GM23338 (cell line): ENCODE measurements around the gene RIMS4. TPM values are rescaled to one million over a fixed set of nuclear protein-coding genes. Genes with fewer than 3 reads are reported as not detected.

ENCODE experiments used
- ATAC-seq: fragments of 200-7000 bp; cut with Tn5 transposase; 3 replicates; pipeline ENCODE4 v1.9.1; 2020
- DNase-seq: peaks from one replicate; pipeline ENCODE4 v3.0.0-alpha.2; 2015; ENCODE audit warnings: low spot score
- H2AFZ ChIP-seq: fragments of 200-600 bp; sonication (generic); 2 replicates; pipeline ENCODE4 v1.8.0; 2016; ENCODE audit warnings: antibody characterized with exemption, mild to moderate bottlenecking, moderate library complexity
- H3F3A ChIP-seq: fragments of 200-600 bp; sonication (generic); replicated peaks from 2 replicates; pipeline ENCODE4 v1.8.0; 2017; ENCODE audit warnings: antibody characterized with exemption, mixed run types, low read depth
- H3K27ac ChIP-seq: fragments of 200-600 bp; sonication (generic); 2 replicates; pipeline ENCODE4 v1.6.1; 2016; ENCODE audit warnings: low read depth
- H3K27me3 ChIP-seq: fragments of 200-600 bp; sonication (generic); 2 replicates; pipeline ENCODE4 v1.8.0; 2016; ENCODE audit warnings: mild to moderate bottlenecking, mixed run types, moderate library complexity; ENCODE audit not compliant: insufficient read depth
- H3K36me3 ChIP-seq: fragments of 200-600 bp; sonication (generic); 2 replicates; pipeline ENCODE4 v1.8.0; 2016; ENCODE audit warnings: mild to moderate bottlenecking; ENCODE audit not compliant: insufficient read depth
- H3K4me1 ChIP-seq: fragments of 200-600 bp; sonication (generic); 2 replicates; pipeline ENCODE4 v1.8.0; 2016; ENCODE audit warnings: mild to moderate bottlenecking, moderate library complexity; ENCODE audit not compliant: insufficient read depth
- H3K4me2 ChIP-seq: fragments of 200-600 bp; sonication (generic); 2 replicates; pipeline ENCODE4 v1.7.1; 2017; ENCODE audit warnings: mixed run types
- H3K4me3 ChIP-seq: fragments of 200-600 bp; sonication (generic); 2 replicates; pipeline ENCODE4 v1.6.1; 2016; ENCODE audit warnings: mixed run types
- H3K79me2 ChIP-seq: fragments of 200-600 bp; sonication (generic); replicated peaks from 2 replicates; pipeline ENCODE4 v1.8.0; 2017; ENCODE audit warnings: mild to moderate bottlenecking; ENCODE audit not compliant: insufficient read depth
- H3K9me2 ChIP-seq: fragments of 200-600 bp; sonication (generic); 2 replicates; pipeline ENCODE4 v1.8.0; 2017; ENCODE audit not compliant: insufficient read depth
- H4K20me1 ChIP-seq: fragments of 200-600 bp; sonication (generic); replicated peaks from 2 replicates; pipeline ENCODE4 v1.8.0; 2017; ENCODE audit warnings: mild to moderate bottlenecking; ENCODE audit not compliant: insufficient read depth
- H3K27ac Mint-ChIP-seq: 2 replicates; pipeline ENCODE4 v1.8.0; 2020; ENCODE audit warnings: inconsistent platforms, mild to moderate bottlenecking, moderate library complexity, mixed read lengths
- H3K27me3 Mint-ChIP-seq: 3 replicates; pipeline ENCODE4 v1.8.0; 2022; ENCODE audit warnings: low read depth, mild to moderate bottlenecking, moderate library complexity, mixed read lengths, inconsistent platforms; ENCODE audit not compliant: insufficient read depth, poor library complexity
- H3K36me3 Mint-ChIP-seq: 3 replicates; pipeline ENCODE4 v1.8.0; 2021; ENCODE audit warnings: low read depth, mild to moderate bottlenecking, inconsistent platforms, moderate library complexity, mixed read lengths
- H3K4me1 Mint-ChIP-seq: 3 replicates; pipeline ENCODE4 v1.8.0; 2020; ENCODE audit warnings: mild to moderate bottlenecking, inconsistent platforms, mixed read lengths
- H3K4me3 Mint-ChIP-seq: 3 replicates; pipeline ENCODE4 v1.8.0; 2021; ENCODE audit warnings: moderate library complexity, mild to moderate bottlenecking, inconsistent platforms, mixed read lengths
- H3K9me3 Mint-ChIP-seq: 3 replicates; pipeline ENCODE4 v1.8.0; 2020; ENCODE audit warnings: moderate library complexity, mild to moderate bottlenecking, inconsistent platforms, mixed read lengths
- EZH2phosphoT487 ChIP-seq: fragments of 200-600 bp; sonication (generic); IDR thresholded peaks from one replicate; pipeline ENCODE4 v1.8.1; 2018; ENCODE audit warnings: antibody characterized with exemption; ENCODE audit not compliant: unreplicated experiment
- JUNB ChIP-seq: IDR thresholded peaks from one replicate; pipeline ENCODE4 v1.6.1; 2016; ENCODE audit warnings: antibody characterized with exemption; ENCODE audit not compliant: unreplicated experiment
- POLR2AphosphoS5 ChIP-seq: IDR thresholded peaks from 2 replicates; pipeline ENCODE4 v1.6.1; 2016; ENCODE audit warnings: antibody characterized with exemption, low read depth
- polyA plus RNA-seq: library from polyadenylated mRNA; unstranded; fragments of >200 nt; fragmentation: Nextera tagmentation; extraction: Ambion mirVana; gene quantifications from 2 replicates; pipeline ENCODE4 v1.2.1, GENCODE V29; 2016
- total RNA-seq: library from RNA; depleted of rRNA; stranded (reverse); fragments of >200 nt; shearing (Covaris generic); gene quantifications from 2 replicates; pipeline ENCODE4 v1.2.3, GENCODE V29; 2014
- TF ChIP-seq, protein P1 (sequence below): fragments of 250-450 bp; sonication (Bioruptor Pico); IDR thresholded peaks from 2 replicates; pipeline ENCODE4 v1.5.0; 2020; ENCODE audit warnings: mild to moderate bottlenecking, moderate library complexity
- TF ChIP-seq, protein P2 (sequence below), 2 experiments: fragments of 200-600 bp in 1 of 2; sonication (generic) in 1 of 2; conservative IDR thresholded peaks; 2 replicates each; pipeline versions ENCODE4 v1.5.1 to v1.6.1; 2016 to 2017; ENCODE audit warnings: antibody characterized with exemption in 2 of 2, low read depth in 2 of 2, mild to moderate bottlenecking in 2 of 2, moderate library complexity in 1 of 2

RIMS4 gene
- total and polyA plus RNA-seq, 2 experiments from 2014 or later: 3.5 to 39.7 TPM

DNA sequence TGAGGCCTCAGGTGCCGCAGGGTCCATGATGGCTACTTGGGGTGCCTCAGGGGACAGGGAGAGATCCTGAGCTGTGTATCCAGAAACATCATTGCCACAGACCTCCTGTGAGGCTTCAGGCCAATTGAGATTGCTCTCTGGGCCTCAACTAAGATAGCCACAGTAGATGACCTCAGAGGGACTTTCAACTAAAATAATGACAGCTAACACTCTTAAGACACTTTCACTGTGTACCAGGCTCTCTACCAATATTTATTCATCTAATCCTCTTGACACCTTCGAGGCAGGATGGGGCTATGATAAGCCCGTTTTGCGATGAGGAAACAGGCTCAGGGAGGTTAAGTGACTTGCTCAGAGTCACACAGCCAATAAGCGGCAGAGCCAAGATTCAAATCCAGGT lies 10.7 kb downstream of the RIMS4 start (continued):
- TF ChIP-seq, protein P1, sequence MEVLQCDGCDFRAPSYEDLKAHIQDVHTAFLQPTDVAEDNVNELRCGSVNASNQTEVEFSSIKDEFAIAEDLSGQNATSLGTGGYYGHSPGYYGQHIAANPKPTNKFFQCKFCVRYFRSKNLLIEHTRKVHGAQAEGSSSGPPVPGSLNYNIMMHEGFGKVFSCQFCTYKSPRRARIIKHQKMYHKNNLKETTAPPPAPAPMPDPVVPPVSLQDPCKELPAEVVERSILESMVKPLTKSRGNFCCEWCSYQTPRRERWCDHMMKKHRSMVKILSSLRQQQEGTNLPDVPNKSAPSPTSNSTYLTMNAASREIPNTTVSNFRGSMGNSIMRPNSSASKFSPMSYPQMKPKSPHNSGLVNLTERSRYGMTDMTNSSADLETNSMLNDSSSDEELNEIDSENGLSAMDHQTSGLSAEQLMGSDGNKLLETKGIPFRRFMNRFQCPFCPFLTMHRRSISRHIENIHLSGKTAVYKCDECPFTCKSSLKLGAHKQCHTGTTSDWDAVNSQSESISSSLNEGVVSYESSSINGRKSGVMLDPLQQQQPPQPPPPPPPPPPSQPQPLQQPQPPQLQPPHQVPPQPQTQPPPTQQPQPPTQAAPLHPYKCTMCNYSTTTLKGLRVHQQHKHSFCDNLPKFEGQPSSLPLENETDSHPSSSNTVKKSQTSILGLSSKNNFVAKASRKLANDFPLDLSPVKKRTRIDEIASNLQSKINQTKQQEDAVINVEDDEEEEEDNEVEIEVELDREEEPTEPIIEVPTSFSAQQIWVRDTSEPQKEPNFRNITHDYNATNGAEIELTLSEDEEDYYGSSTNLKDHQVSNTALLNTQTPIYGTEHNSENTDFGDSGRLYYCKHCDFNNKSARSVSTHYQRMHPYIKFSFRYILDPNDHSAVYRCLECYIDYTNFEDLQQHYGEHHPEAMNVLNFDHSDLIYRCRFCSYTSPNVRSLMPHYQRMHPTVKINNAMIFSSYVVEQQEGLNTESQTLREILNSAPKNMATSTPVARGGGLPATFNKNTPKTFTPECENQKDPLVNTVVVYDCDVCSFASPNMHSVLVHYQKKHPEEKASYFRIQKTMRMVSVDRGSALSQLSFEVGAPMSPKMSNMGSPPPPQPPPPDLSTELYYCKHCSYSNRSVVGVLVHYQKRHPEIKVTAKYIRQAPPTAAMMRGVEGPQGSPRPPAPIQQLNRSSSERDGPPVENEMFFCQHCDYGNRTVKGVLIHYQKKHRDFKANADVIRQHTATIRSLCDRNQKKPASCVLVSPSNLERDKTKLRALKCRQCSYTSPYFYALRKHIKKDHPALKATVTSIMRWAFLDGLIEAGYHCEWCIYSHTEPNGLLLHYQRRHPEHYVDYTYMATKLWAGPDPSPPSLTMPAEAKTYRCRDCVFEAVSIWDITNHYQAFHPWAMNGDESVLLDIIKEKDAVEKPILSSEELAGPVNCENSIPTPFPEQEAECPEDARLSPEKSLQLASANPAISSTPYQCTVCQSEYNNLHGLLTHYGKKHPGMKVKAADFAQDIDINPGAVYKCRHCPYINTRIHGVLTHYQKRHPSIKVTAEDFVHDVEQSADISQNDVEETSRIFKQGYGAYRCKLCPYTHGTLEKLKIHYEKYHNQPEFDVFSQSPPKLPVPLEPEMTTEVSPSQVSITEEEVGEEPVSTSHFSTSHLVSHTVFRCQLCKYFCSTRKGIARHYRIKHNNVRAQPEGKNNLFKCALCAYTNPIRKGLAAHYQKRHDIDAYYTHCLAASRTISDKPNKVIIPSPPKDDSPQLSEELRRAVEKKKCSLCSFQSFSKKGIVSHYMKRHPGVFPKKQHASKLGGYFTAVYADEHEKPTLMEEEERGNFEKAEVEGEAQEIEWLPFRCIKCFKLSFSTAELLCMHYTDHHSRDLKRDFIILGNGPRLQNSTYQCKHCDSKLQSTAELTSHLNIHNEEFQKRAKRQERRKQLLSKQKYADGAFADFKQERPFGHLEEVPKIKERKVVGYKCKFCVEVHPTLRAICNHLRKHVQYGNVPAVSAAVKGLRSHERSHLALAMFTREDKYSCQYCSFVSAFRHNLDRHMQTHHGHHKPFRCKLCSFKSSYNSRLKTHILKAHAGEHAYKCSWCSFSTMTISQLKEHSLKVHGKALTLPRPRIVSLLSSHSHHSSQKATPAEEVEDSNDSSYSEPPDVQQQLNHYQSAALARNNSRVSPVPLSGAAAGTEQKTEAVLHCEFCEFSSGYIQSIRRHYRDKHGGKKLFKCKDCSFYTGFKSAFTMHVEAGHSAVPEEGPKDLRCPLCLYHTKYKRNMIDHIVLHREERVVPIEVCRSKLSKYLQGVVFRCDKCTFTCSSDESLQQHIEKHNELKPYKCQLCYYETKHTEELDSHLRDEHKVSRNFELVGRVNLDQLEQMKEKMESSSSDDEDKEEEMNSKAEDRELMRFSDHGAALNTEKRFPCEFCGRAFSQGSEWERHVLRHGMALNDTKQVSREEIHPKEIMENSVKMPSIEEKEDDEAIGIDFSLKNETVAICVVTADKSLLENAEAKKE (CRISPR knock-in tag): no peak
- TF ChIP-seq, protein P2, sequence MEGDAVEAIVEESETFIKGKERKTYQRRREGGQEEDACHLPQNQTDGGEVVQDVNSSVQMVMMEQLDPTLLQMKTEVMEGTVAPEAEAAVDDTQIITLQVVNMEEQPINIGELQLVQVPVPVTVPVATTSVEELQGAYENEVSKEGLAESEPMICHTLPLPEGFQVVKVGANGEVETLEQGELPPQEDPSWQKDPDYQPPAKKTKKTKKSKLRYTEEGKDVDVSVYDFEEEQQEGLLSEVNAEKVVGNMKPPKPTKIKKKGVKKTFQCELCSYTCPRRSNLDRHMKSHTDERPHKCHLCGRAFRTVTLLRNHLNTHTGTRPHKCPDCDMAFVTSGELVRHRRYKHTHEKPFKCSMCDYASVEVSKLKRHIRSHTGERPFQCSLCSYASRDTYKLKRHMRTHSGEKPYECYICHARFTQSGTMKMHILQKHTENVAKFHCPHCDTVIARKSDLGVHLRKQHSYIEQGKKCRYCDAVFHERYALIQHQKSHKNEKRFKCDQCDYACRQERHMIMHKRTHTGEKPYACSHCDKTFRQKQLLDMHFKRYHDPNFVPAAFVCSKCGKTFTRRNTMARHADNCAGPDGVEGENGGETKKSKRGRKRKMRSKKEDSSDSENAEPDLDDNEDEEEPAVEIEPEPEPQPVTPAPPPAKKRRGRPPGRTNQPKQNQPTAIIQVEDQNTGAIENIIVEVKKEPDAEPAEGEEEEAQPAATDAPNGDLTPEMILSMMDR (conservative IDR thresholded peaks at IDR 0.05; ENCODE audit: low read depth in 2 of 2): no peak

DNA sequence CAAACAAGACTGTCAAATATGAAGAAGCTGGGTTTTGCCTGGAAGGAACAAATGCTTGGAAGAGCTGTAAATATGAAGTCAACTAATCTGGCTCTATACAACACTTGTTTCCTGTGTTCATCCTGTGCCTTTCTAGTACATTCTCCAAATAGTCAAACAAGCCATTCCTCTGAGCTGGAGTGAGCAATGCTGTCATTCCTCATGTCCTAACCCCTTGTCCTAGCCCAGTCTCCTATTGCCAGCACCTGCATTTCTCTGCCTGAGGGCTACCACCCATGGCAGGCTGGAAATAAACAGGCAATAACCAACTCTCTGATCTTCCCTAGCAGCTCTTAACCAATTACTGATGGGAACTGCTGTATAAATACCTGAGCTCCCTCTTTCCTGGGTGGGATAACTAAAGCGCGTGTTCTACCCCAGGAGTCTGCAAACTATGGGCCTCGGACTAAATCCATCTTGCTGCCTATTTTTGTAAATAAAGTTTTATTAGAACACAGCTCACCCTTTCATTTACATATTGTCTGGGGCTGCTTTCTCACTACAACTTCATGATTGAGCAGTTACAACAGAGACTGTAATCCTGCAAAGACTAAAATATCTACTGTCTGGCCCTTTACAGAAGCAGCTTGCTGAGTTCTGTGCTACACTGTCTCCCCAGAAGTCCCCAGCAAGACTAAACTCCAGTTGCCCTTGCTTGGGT lies 13.4 kb downstream of the RIMS4 start:
- Histone ChIP-seq H3K4me3 (no peak overlapping the region), H3K27me3 (no peaks in the 10 kb centered on the region), H3K36me3 (no peaks in the 10 kb centered on the region), H3K4me1 (peaks cover 9% of the 10 kb centered on the region), H4K20me1 (no peaks in the 10 kb centered on the region; the same call in 1 of the 2 replicates), H3K9me2 (no peaks in the 10 kb centered on the region), H3K79me2 (0 out of 2 replicates have a peak, but pooled peaks cover 14% of the 10 kb centered on the region), H3K4me2 (0 out of 2 replicates have a peak overlapping the region, but pooled peaks have one; percentile 51), H2AFZ (no peak overlapping the region), H3F3A (no peaks in the 10 kb centered on the region), H3K27ac (0 out of 2 replicates have a peak overlapping the region, but pooled peaks have one; percentile 19)
- ATAC-seq (no peak), DNase-seq (no peak)
- Mint-ChIP-seq H3K27me3 (peaks cover 5% of the 10 kb centered on the region), H3K9me3 (no peaks in the 10 kb centered on the region), H3K4me1 (peaks cover 33% of the 10 kb centered on the region), H3K36me3 (no peaks in the 10 kb centered on the region), H3K27ac (no peak overlapping the region), H3K4me3 (no peak overlapping the region)
- TF ChIP-seq, protein P1 (CRISPR knock-in tag): no peak
- TF ChIP-seq EZH2phosphoT487 (no peak), JUNB (no peak), POLR2AphosphoS5 (no peak)
